Lower leg skin (tissue), 4 donors: ENCODE measurements around the gene MGST2. TPM values are rescaled to one million over a fixed set of nuclear protein-coding genes. Genes with fewer than 3 reads are reported as not detected.
"Not testable (repeated sequence)": the region's sequence is repeated elsewhere in the genome, so short reads cannot be mapped to it uniquely, and the experiment has no call there.

Source experiments
- DNase-seq, 2 donors: peaks; one replicate each; pipeline ENCODE4 v3.0.0-alpha.2; 2019; ENCODE audit warnings: low spot score in 2 of 2
- H3K4me3 ChIP-seq: fragments of 200-600 bp; sonication (generic); 2 replicates; pipeline ENCODE4 v1.5.1; 2017; ENCODE audit warnings: mild to moderate bottlenecking, low read depth; ENCODE audit not compliant: poor library complexity, severe bottlenecking
- POLR2A ChIP-seq, 2 donors: fragments of 450-650 bp; IDR thresholded peaks; one replicate each; pipeline ENCODE4 v1.6.1; 2016 to 2017; ENCODE audit warnings: antibody characterized with exemption in 2 of 2, mild to moderate bottlenecking in 1 of 2, moderate library complexity in 1 of 2
- WGBS, 2 donors: methylation state at CpG; one replicate each; pipeline ENCODE4 v1.1.5; 2018; 5-methylcytosine and 5-hydroxymethylcytosine counted together
- intact Hi-C: fragments of 100-400 bp; cut with DNase I; formaldehyde crosslinking; loops from one replicate; pipeline ENCODE4 v1.15.0; 2023; ENCODE audit warnings: low total_unique reads
- total RNA-seq, 4 donors: library from RNA; depleted of rRNA; stranded (reverse); fragments of >200 nt; gene quantifications; one replicate each; pipeline ENCODE4 v1.1.0, GENCODE V29; 2016
- TF ChIP-seq, protein P1 (sequence below), 3 donors: fragments of 450-650 bp; IDR thresholded peaks; one replicate each; pipeline ENCODE4 v1.5.1; 2016; ENCODE audit warnings: antibody characterized with exemption in 3 of 3, mild to moderate bottlenecking in 3 of 3, moderate library complexity in 2 of 3

Gene MGST2
- total RNA-seq, 4 donors from 2014 or later = 83.1 to 157 (median 112) TPM

DNA sequence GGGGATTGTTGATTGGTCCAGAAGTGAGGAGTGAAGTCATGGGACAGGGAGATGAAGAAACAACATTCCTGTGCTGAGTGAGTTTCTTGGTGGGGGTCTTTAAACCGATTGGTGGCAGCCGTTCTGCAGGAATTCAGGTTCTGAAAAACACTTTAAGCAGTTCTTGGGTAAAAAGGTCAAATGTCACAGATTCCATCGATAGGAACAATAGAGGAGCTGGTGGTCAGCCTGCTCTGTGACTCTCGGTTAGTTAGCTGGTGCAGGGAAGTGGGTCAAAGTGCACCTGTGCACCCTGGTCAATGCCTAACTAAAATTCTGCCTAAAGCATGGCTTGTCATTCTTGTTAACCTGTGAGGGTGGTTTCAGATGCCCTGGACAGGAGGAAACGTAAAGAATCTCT is 34.6 kb upstream of the MGST2 start:
- intact Hi-C loops = no loop called here
- TF ChIP-seq, protein P1, sequence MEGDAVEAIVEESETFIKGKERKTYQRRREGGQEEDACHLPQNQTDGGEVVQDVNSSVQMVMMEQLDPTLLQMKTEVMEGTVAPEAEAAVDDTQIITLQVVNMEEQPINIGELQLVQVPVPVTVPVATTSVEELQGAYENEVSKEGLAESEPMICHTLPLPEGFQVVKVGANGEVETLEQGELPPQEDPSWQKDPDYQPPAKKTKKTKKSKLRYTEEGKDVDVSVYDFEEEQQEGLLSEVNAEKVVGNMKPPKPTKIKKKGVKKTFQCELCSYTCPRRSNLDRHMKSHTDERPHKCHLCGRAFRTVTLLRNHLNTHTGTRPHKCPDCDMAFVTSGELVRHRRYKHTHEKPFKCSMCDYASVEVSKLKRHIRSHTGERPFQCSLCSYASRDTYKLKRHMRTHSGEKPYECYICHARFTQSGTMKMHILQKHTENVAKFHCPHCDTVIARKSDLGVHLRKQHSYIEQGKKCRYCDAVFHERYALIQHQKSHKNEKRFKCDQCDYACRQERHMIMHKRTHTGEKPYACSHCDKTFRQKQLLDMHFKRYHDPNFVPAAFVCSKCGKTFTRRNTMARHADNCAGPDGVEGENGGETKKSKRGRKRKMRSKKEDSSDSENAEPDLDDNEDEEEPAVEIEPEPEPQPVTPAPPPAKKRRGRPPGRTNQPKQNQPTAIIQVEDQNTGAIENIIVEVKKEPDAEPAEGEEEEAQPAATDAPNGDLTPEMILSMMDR (IDR thresholded peaks at IDR 0.05) = no peak
- no peak for TF ChIP-seq POLR2A (IDR thresholded peaks at IDR 0.05)
- 68 to 72% methylated on average over 5 of the region's 5 CpGs for WGBS, 2 donors
- no peak overlapping the region for H3K4me3 ChIP-seq
- no peak for DNase-seq

DNA sequence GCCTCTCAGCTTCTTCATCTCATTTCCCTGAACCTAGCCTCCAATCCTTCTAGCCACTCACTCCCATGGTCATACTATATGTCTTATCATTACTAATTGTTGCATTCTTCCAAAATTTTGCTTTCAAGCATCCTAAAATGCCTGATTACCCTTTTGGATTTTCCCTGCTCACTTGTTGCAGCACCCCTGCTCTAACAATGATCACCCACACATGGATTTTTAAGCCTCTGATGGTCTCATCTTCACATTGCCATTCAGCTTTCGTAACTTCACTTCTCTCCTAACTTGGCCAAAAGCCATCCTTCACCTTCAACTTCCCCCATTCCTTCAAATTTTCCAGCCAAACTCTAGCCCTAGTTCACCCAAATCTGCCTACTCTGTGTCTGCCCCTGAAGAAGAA is 33.8 kb upstream of the MGST2 start:
- H3K4me3 ChIP-seq = no peak overlapping the region
- intact Hi-C loops = no loop called here
- DNase-seq = no peak
- WGBS, 2 donors = 85 to 96% methylated on average over 1 of the region's 1 CpG
- TF ChIP-seq, protein P1 (IDR thresholded peaks at IDR 0.05) = no peak
- no peak for TF ChIP-seq POLR2A (IDR thresholded peaks at IDR 0.05)

DNA sequence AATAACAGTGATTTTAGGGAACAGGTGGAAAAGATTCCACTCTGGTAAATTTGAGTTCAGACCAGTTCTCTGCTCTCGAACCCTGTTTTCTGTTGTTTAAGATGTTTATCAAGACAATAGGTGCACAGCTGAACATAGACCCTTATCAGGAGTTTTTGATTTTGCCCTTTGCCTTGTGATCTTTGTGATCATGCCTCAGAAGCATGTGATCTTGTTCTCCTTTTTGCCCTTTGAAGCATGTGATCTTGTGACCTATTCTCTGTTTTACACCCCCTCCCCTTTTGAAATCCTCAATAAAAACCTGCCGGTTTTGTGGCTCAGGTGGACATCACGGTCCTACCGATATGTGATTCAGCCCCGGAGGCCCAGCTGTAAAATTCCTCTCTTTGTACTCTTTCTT is 32.9 kb upstream of the MGST2 start:
- 81 to 88% methylated on average over 5 of the region's 5 CpGs for WGBS, 2 donors
- intact Hi-C loops, DNase-seq, H3K4me3 ChIP-seq: not testable (repeated sequence)

DNA sequence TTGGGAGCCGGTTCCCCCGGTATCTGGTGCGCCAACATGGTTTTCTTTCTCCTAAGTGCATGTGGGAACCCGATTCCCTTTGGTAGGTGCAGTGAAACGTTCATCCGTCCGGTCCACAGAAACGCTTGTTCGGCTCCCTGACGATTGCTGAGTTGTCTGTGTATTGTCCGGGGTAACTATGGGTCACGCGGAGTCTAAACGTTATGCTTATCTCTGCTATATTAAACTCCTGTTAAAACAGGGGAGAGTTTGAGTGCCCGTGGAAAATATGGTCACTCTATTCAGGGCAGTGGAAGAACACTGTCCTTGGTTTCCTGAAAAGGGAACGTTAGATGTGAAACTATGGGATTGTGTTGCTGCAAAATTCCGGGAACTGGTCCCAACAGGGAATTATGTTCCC is 32.4 kb upstream of the MGST2 start:
- intact Hi-C loops = no loop called here
- no peak overlapping the region for H3K4me3 ChIP-seq
- TF ChIP-seq, protein P1 (IDR thresholded peaks at IDR 0.05) = no peak
- no peak for TF ChIP-seq POLR2A (IDR thresholded peaks at IDR 0.05)
- 86 to 87% methylated on average over 17 of the region's 17 CpGs for WGBS, 2 donors
- no peak for DNase-seq

DNA sequence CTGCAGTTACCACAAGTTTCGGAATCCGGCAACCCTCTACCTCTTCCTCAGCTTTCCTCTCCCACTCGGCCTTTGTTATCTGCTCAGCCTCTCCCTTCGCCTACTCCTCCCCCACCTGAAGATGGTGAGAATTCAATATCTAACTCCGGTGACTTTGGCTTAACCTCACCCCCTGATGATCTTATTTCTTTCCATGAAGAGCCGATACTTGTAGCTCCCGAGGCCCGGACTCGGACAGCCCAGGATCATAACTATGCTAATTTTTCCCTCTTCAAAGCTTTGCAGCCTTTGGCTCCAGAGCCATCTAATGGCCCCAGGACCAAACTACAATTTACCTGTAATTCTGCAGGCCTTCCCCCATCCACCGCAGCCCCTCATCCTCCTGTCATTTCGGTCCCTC is 32.0 kb upstream of the MGST2 start:
- H3K4me3 ChIP-seq = no peak overlapping the region
- 59 to 60% methylated on average over 11 of the region's 11 CpGs for WGBS, 2 donors
- intact Hi-C loops = no loop called here
- TF ChIP-seq, protein P1 (IDR thresholded peaks at IDR 0.05) = no peak
- no peak for TF ChIP-seq POLR2A (IDR thresholded peaks at IDR 0.05)
- DNase-seq = no peak

DNA sequence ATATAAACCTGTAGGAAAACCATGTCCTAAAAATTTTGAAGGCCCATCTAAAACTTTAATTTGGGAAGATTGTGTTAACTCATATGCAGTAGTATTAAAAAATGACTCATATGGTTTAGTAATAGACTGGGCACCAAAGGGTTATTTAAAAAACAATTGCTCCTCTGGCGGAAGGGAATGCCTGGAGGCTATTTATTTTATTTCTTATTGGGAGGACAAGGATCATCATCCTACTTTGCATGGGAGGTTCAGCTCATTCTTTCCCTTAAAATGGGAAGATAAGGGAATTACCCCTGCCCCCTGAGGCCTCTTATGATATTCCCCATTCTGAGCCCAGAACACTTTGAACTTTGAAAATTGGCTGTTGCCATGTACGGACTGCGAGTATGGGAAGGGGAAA is 29.7 kb upstream of the MGST2 start:
- no peak overlapping the region for H3K4me3 ChIP-seq
- DNase-seq = no peak
- TF ChIP-seq, protein P1 (IDR thresholded peaks at IDR 0.05) = no peak
- no peak for TF ChIP-seq POLR2A (IDR thresholded peaks at IDR 0.05)
- WGBS, 2 donors = 52 to 58% methylated on average over 3 of the region's 3 CpGs
- intact Hi-C loops = no loop called here

DNA sequence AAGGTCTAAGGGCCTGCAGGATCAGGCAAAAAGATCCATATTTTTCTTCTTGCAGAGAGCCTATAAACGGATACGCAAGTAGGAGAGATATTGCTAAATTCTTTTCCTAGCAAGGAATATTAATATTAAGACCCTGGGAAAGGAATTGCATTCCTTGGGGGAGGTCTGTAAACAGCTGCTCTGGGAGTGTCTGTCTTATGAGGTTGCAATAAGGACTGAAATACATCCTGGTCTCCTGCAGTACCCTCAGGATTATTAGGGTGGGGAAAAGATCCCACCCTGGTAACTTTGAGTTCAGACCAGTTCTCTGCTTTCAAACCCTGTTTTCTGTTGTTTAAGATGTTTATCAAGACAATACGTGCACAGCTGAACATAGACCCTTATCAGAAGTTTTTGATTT is 27.3 kb upstream of the MGST2 start:
- H3K4me3 ChIP-seq, intact Hi-C loops, DNase-seq: not testable (repeated sequence)
- 95 to 96% methylated on average over 3 of the region's 3 CpGs for WGBS, 2 donors
